Measurements from ENCODE around the gene SFT2D3. TPM values are rescaled to one million over a fixed set of nuclear protein-coding genes. Genes with fewer than 3 reads are reported as not detected.

SFT2D3 gene
- total and polyA plus RNA-seq, 2 of the 13 experiments (the other 11 are each of a cell fraction or from before 2014, with no cell fraction given), result 8.3 to 9.4 TPM

- peak; percentile 94 for TF ChIP-seq IKZF4 (CRISPR knock-in tag; IDR thresholded peaks at IDR 0.05; ENCODE audit: borderline replicate concordance, low read depth, not compliant biosample characterization)
- no peak for TF ChIP-seq NR2F6 (IDR thresholded peaks at IDR 0.05)
- TF ChIP-seq NR2F6 (CRISPR knock-in tag; IDR thresholded peaks at IDR 0.05), result no peak
- TF ChIP-seq ETV5 (CRISPR knock-in tag; IDR thresholded peaks at IDR 0.05; ENCODE audit: borderline replicate concordance), result peak; percentile 37; the same call in 1 of the 2 replicates
- TF ChIP-seq THAP11 (CRISPR knock-in tag; IDR thresholded peaks at IDR 0.05), result peak; percentile 72
- no peak for TF ChIP-seq NBN (conservative IDR thresholded peaks at IDR 0.05)
- TF ChIP-seq TFDP2 (CRISPR knock-in tag; IDR thresholded peaks at IDR 0.05), result peak; percentile 41; the same call in 1 of the 2 replicates
- TF ChIP-seq ZNF501 (CRISPR knock-in tag; IDR thresholded peaks at IDR 0.05), result peak; percentile 51; the same call in 1 of the 2 replicates
- TF ChIP-seq ZKSCAN8 (CRISPR knock-in tag; IDR thresholded peaks at IDR 0.05; ENCODE audit: borderline replicate concordance), result 0 out of 2 replicates have a peak, but pooled peaks have one; percentile 1
- no peak for TF ChIP-seq AKAP8 (CRISPR knock-in tag; IDR thresholded peaks at IDR 0.05)
- peak; percentile 92; the same call in 1 of the 2 replicates for TF ChIP-seq ZNF276 (CRISPR knock-in tag; IDR thresholded peaks at IDR 0.05; ENCODE audit: low read depth)
- peak; percentile 59; the same call in 1 of the 2 replicates for TF ChIP-seq E2F1 (CRISPR knock-in tag; IDR thresholded peaks at IDR 0.05)
- TF ChIP-seq MED1 (CRISPR knock-in tag; IDR thresholded peaks at IDR 0.05), result peak; percentile 72; the same call in 1 of the 2 replicates
- peak; percentile 42; the same call in 1 of the 2 replicates for TF ChIP-seq MZF1 (CRISPR knock-in tag; IDR thresholded peaks at IDR 0.05; ENCODE audit: borderline replicate concordance)
- TF ChIP-seq ZNF598 (CRISPR knock-in tag; IDR thresholded peaks at IDR 0.05; ENCODE audit: borderline replicate concordance), result peak; percentile 90; the same call in 1 of the 2 replicates
- TF ChIP-seq ASH2L (IDR thresholded peaks at IDR 0.05; ENCODE audit: insufficient read length, low read depth, low read length), result peak; percentile 87
- peak; percentile 93 for TF ChIP-seq ZNF691 (CRISPR knock-in tag; IDR thresholded peaks at IDR 0.05; ENCODE audit: borderline replicate concordance, low read depth)
- TF ChIP-seq ZNF512B (CRISPR knock-in tag; IDR thresholded peaks at IDR 0.05; ENCODE audit: borderline replicate concordance), result peak; percentile 87; the same call in 1 of the 2 replicates
- TF ChIP-seq ISL2 (CRISPR knock-in tag; IDR thresholded peaks at IDR 0.05), result 0 out of 2 replicates have a peak, but pooled peaks have one; percentile 45
- peak; percentile 96 for TF ChIP-seq KDM2A (CRISPR knock-in tag; IDR thresholded peaks at IDR 0.05; ENCODE audit: borderline replicate concordance, low read depth)
Measured at GRCh38 chr2:127701651-127702394, 526 bp downstream of the SFT2D3 start (continued).

Measured in HepG2 (cell line).